WERI-Rb-1 (cell line): ENCODE data around the gene LRRC2.
"Not testable (repeated sequence)": the region's sequence is repeated elsewhere in the genome, so short reads cannot be mapped to it uniquely, and the experiment has no call there.

Experiments
- DNase-seq: peaks from one replicate; pipeline ENCODE4 v3.0.0-alpha.2; 2020
- H3K27ac ChIP-seq: fragments of 250-450 bp; sonication (Bioruptor Pico); 2 replicates; pipeline ENCODE4 v1.5.1; 2020; ENCODE audit warnings: mild to moderate bottlenecking, moderate library complexity
- H3K27me3 ChIP-seq: fragments of 250-450 bp; sonication (Bioruptor Pico); 2 replicates; pipeline ENCODE4 v1.5.1; 2021; ENCODE audit warnings: mild to moderate bottlenecking, low read depth, moderate library complexity; ENCODE audit not compliant: insufficient read depth, severe bottlenecking
- H3K36me3 ChIP-seq: fragments of 250-450 bp; sonication (Bioruptor Pico); 2 replicates; pipeline ENCODE4 v1.5.1; 2020; ENCODE audit warnings: mild to moderate bottlenecking, moderate library complexity
- H3K4me3 ChIP-seq: 2 replicates; pipeline ENCODE4 v1.5.1; 2011; ENCODE audit warnings: low read depth, mild to moderate bottlenecking, control low read depth, low read length
- H3K9me3 ChIP-seq: fragments of 250-450 bp; sonication (Bioruptor Pico); 2 replicates; pipeline ENCODE4 v1.5.1; 2021; ENCODE audit warnings: mild to moderate bottlenecking, moderate library complexity; ENCODE audit not compliant: severe bottlenecking
- CTCF ChIP-seq: IDR thresholded peaks from 2 replicates; pipeline ENCODE4 v1.5.1; 2011; ENCODE audit warnings: low read depth, mild to moderate bottlenecking, control low read depth, inconsistent platforms, low read length

Gene LRRC2

GRCh38 chr3:46541835-46542234, 24.3 kb downstream of the LRRC2 start:
- no peaks in the 10 kb centered on the region for H3K9me3 ChIP-seq
- no peak overlapping the region for H3K4me3 ChIP-seq
- no peak overlapping the region for H3K27ac ChIP-seq
- H3K27me3 ChIP-seq: no peaks in the 10 kb centered on the region
- DNase-seq: no peak
- no peaks in the 10 kb centered on the region for H3K36me3 ChIP-seq
- no peak for TF ChIP-seq CTCF

- no peak for TF ChIP-seq CTCF
- no peak overlapping the region for H3K4me3 ChIP-seq
- H3K27me3 ChIP-seq: no peaks in the 10 kb centered on the region
- no peak for DNase-seq
- no peak overlapping the region for H3K27ac ChIP-seq
- no peaks in the 10 kb centered on the region for H3K36me3 ChIP-seq
- H3K9me3 ChIP-seq: no peaks in the 10 kb centered on the region
These were observed 25.6 kb downstream of the LRRC2 start for GRCh38 chr3:46540550-46540949.

GRCh38 chr3:46539443-46540005, 26.6 kb downstream of the LRRC2 start:
- Histone ChIP-seq H3K27me3 (no peaks in the 10 kb centered on the region), H3K9me3 (no peaks in the 10 kb centered on the region)

GRCh38 chr3:46538803-46539442, 27.2 kb downstream of the LRRC2 start:
- Histone ChIP-seq H3K36me3 (no peaks in the 10 kb centered on the region), H3K4me3 (no peak overlapping the region), H3K27ac (no peak overlapping the region), H3K9me3 (no peaks in the 10 kb centered on the region), H3K27me3 (no peaks in the 10 kb centered on the region)
- no peak for TF ChIP-seq CTCF
- DNase-seq: no peak

More at GRCh38 chr3:46539443-46540005, 26.6 kb downstream of the LRRC2 start:
- DNase-seq: no peak
- TF ChIP-seq CTCF: no peak
- H3K4me3 ChIP-seq: no peak overlapping the region
- H3K27ac ChIP-seq: no peak overlapping the region
- H3K36me3 ChIP-seq: no peaks in the 10 kb centered on the region

GRCh38 chr3:46538425-46538802, 27.7 kb downstream of the LRRC2 start:
- not testable (repeated sequence) for H3K36me3 ChIP-seq, H3K9me3 ChIP-seq, H3K27me3 ChIP-seq, H3K27ac ChIP-seq, DNase-seq, H3K4me3 ChIP-seq

GRCh38 chr3:46537779-46538178, 28.3 kb downstream of the LRRC2 start:
- H3K27me3 ChIP-seq: no peaks in the 10 kb centered on the region
- TF ChIP-seq CTCF: no peak
- no peaks in the 10 kb centered on the region for H3K36me3 ChIP-seq
- no peak for DNase-seq
- no peaks in the 10 kb centered on the region for H3K9me3 ChIP-seq
- no peak overlapping the region for H3K4me3 ChIP-seq
- H3K27ac ChIP-seq: no peak overlapping the region
